H9 (cell line): ENCODE measurements around the gene PDZK1IP1. TPM values are rescaled to one million over a fixed set of nuclear protein-coding genes. Genes with fewer than 3 reads are reported as not detected.

Experiments
- DNase-seq: peaks from one replicate; pipeline ENCODE4 v3.0.0-alpha.2; 2017
- H2AFZ ChIP-seq: one replicate; pipeline ENCODE4 v1.6.1; 2013; ENCODE audit warnings: mild to moderate bottlenecking, low read length, control low read depth, moderate library complexity
- H2AK5ac ChIP-seq: 2 replicates; pipeline ENCODE4 v1.6.1; 2013; ENCODE audit warnings: low read length, control low read depth, mixed read lengths; ENCODE audit not compliant: insufficient read length
- H2BK120ac ChIP-seq: one replicate; pipeline ENCODE4 v1.6.1; 2013; ENCODE audit warnings: low read depth, mild to moderate bottlenecking, low read length, control low read depth, inconsistent platforms; ENCODE audit not compliant: poor library complexity, severe bottlenecking
- H2BK12ac ChIP-seq: 2 replicates; pipeline ENCODE4 v1.6.1; 2013; ENCODE audit warnings: low read length, control low read depth, mixed read lengths, low read depth; ENCODE audit not compliant: insufficient read length
- H2BK15ac ChIP-seq: 2 replicates; pipeline ENCODE4 v1.6.1; 2013; ENCODE audit warnings: low read depth, low read length, control low read depth
- H2BK20ac ChIP-seq: one replicate; pipeline ENCODE4 v1.6.1; 2013; ENCODE audit warnings: low read depth, mild to moderate bottlenecking, low read length, control low read depth, inconsistent platforms; ENCODE audit not compliant: poor library complexity, severe bottlenecking
- H2BK5ac ChIP-seq: 2 replicates; pipeline ENCODE4 v1.6.1; 2013; ENCODE audit warnings: low read length, control low read depth, mixed read lengths; ENCODE audit not compliant: insufficient read length
- H3K14ac ChIP-seq: 2 replicates; pipeline ENCODE4 v1.6.1; 2013; ENCODE audit warnings: low read length, control low read depth; ENCODE audit not compliant: insufficient read depth
- H3K18ac ChIP-seq: 2 replicates; pipeline ENCODE4 v1.6.1; 2013; ENCODE audit warnings: low read depth, mild to moderate bottlenecking, mixed read lengths, low read length, control low read depth; ENCODE audit not compliant: insufficient read length
- H3K23ac ChIP-seq: 2 replicates; pipeline ENCODE4 v1.6.1; 2013; ENCODE audit warnings: low read length, control low read depth, mixed read lengths, low read depth; ENCODE audit not compliant: insufficient read length
- H3K23me2 ChIP-seq: 2 replicates; pipeline ENCODE4 v1.6.1; 2013; ENCODE audit warnings: low read depth, mild to moderate bottlenecking, mixed read lengths, low read length, control low read depth; ENCODE audit not compliant: insufficient read length, poor library complexity, severe bottlenecking
- H3K27ac ChIP-seq: 2 replicates; pipeline ENCODE4 v1.5.1; 2013; ENCODE audit warnings: low read length, control low read depth, mixed read lengths, low read depth; ENCODE audit not compliant: insufficient read length
- H3K27me3 ChIP-seq: 2 replicates; pipeline ENCODE4 v1.6.1; 2013; ENCODE audit warnings: low read length, control low read depth, inconsistent platforms; ENCODE audit not compliant: insufficient read depth
- H3K4ac ChIP-seq: 2 replicates; pipeline ENCODE4 v1.6.1; 2013; ENCODE audit warnings: low read depth, mild to moderate bottlenecking, control low read depth, inconsistent platforms, low read length, moderate library complexity
- H3K4me1 ChIP-seq: 2 replicates; pipeline ENCODE4 v1.6.1; 2013; ENCODE audit warnings: low read length, control low read depth, inconsistent platforms; ENCODE audit not compliant: insufficient read depth
- H3K4me2 ChIP-seq: 2 replicates; pipeline ENCODE4 v1.6.1; 2013; ENCODE audit warnings: low read length, control low read depth, mixed read lengths; ENCODE audit not compliant: insufficient read length, insufficient read depth
- H3K56ac ChIP-seq: 2 replicates; pipeline ENCODE4 v1.6.1; 2013; ENCODE audit warnings: low read depth, mild to moderate bottlenecking, mixed read lengths, low read length, control low read depth; ENCODE audit not compliant: insufficient read length
- H3K79me1 ChIP-seq: 2 replicates; pipeline ENCODE4 v1.6.1; 2013; ENCODE audit warnings: low read depth, mild to moderate bottlenecking, moderate library complexity, low read length, control low read depth, inconsistent platforms; ENCODE audit not compliant: insufficient read depth, poor library complexity, severe bottlenecking
- H3K79me2 ChIP-seq: 2 replicates; pipeline ENCODE4 v1.6.1; 2013; ENCODE audit warnings: low read length, control low read depth, inconsistent platforms; ENCODE audit not compliant: insufficient read depth
- H3K9ac ChIP-seq: 2 replicates; pipeline ENCODE4 v1.6.1; 2013; ENCODE audit warnings: low read length, control low read depth, mixed read lengths; ENCODE audit not compliant: insufficient read length; ENCODE audit errors: extremely low read depth
- H3K9me3 ChIP-seq: one replicate; pipeline ENCODE4 v1.6.1; 2013; ENCODE audit warnings: low read depth, low read length, inconsistent platforms; ENCODE audit not compliant: control insufficient read depth
- H3T11ph ChIP-seq: one replicate; pipeline ENCODE4 v1.6.1; 2013; ENCODE audit warnings: mild to moderate bottlenecking, low read length, control low read depth, inconsistent platforms
- H4K20me1 ChIP-seq: one replicate; pipeline ENCODE4 v1.6.1; 2013; ENCODE audit not compliant: control insufficient read depth, insufficient read length, insufficient read depth
- H4K5ac ChIP-seq: 2 replicates; pipeline ENCODE4 v1.6.1; 2013; ENCODE audit warnings: low read depth, mild to moderate bottlenecking, mixed read lengths, low read length, control low read depth; ENCODE audit not compliant: insufficient read length
- H4K8ac ChIP-seq: replicated peaks from 2 replicates; pipeline ENCODE4 v1.6.1; 2013; ENCODE audit warnings: low read length, control low read depth, mixed read lengths, low read depth; ENCODE audit not compliant: insufficient read length
- H4K91ac ChIP-seq: 2 replicates; pipeline ENCODE4 v1.6.1; 2013; ENCODE audit warnings: low read depth, mild to moderate bottlenecking, moderate library complexity, mixed read lengths, low read length, control low read depth; ENCODE audit not compliant: insufficient read length
- H3K27ac Mint-ChIP-seq, 3 experiments: 2 replicates in 2 of 3; 3 replicates in 1 of 3; pipeline ENCODE4 v1.8.0; 2020 to 2021; ENCODE audit warnings: mixed read lengths in 3 of 3, mild to moderate bottlenecking in 1 of 3, moderate library complexity in 1 of 3
- H3K27me3 Mint-ChIP-seq: 2 replicates; pipeline ENCODE4 v1.8.0; 2021; ENCODE audit warnings: low read depth, mild to moderate bottlenecking, moderate library complexity, mixed read lengths
- H3K36me3 Mint-ChIP-seq, 3 experiments: 2 replicates in 2 of 3; 3 replicates in 1 of 3; pipeline ENCODE4 v1.8.0; 2020 to 2021; ENCODE audit warnings: low read depth in 3 of 3, mixed read lengths in 3 of 3; ENCODE audit not compliant: insufficient read depth in 1 of 3
- H3K4me1 Mint-ChIP-seq, 2 experiments: 2 replicates each; pipeline ENCODE4 v1.8.0; 2020; ENCODE audit warnings: mixed read lengths in 2 of 2
- H3K4me3 Mint-ChIP-seq, 2 experiments: 2 replicates in 1 of 2; 3 replicates in 1 of 2; pipeline ENCODE4 v1.8.0; 2020 to 2021; ENCODE audit warnings: mild to moderate bottlenecking in 2 of 2, mixed read lengths in 2 of 2, moderate library complexity in 1 of 2
- H3K9me3 Mint-ChIP-seq, 2 experiments: 2 replicates in 1 of 2; 3 replicates in 1 of 2; pipeline ENCODE4 v1.8.0; 2020; ENCODE audit warnings: mild to moderate bottlenecking in 2 of 2, mixed read lengths in 2 of 2, moderate library complexity in 1 of 2
- WGBS: extraction: QIAGEN DNeasy Blood & Tissue Kit; methylation state at CpG from one replicate; pipeline ENCODE4 v1.1.7; 2013; ENCODE audit warnings: missing lambda C conversion rate, low lambda C conversion rate, mixed read lengths; ENCODE audit not compliant: insufficient read length; ENCODE audit errors: extremely low coverage; 5-methylcytosine and 5-hydroxymethylcytosine counted together
- total RNA-seq: library from RNA; stranded (reverse); gene quantifications from 2 replicates; pipeline ENCODE4 v1.2.1, GENCODE V29; 2021
- TF ChIP-seq, protein P1 (sequence below): fragments of 200-600 bp; sonication (generic); conservative IDR thresholded peaks from 3 replicates; pipeline ENCODE4 v1.8.0; 2021; ENCODE audit warnings: antibody characterized with exemption, mild to moderate bottlenecking

PDZK1IP1 gene
- total RNA-seq, 1 experiment from 2014 or later = not detected

DNA sequence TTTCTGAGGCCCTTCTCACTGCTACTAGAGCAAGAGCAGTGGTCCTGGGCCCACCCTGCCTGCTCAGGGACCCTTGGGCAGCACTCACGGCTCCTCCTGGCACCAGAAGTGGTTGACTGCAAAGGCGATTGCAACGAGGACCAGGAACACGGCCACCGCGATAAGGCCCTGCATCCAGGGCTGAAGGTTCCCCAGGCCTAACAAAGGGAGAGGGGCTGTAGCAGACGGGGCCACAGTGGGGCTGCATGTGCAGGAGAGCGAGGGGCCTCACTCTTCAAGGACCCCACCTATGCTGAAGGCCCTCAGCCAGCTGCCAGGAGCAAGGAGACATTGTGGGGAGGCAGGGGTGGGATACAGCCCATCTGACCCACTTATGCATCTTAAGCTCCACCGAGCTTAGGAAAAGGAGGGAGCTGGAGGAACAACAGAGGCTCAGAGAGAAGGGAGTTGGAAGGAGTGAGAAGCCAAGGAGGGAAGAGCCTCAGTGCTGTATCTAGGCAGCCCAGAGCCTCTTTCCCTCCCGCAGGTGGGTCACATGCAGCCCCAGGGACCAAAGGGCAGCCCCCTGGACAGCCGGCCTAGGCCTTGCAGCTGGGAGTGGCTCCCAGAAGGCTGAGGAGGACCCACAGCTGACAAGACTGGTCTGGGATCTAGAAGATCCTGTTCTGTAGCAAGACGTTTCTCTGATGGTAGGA is 2.5 kb downstream of the PDZK1IP1 start:
- Histone ChIP-seq H4K5ac (no peak overlapping the region), H3T11ph (no peak overlapping the region), H3K4me1 (peaks cover 5% of the 10 kb centered on the region), H3K23me2 (no peaks in the 10 kb centered on the region), H3K79me2 (no peaks in the 10 kb centered on the region), H2BK20ac (no peak overlapping the region), H3K9ac (no peak overlapping the region), H3K9me3 (no peaks in the 10 kb centered on the region), H3K79me1 (no peaks in the 10 kb centered on the region), H2BK12ac (no peak overlapping the region), H3K27ac (no peak overlapping the region), H3K18ac (no peak overlapping the region), H3K56ac (no peak overlapping the region), H4K8ac (no peak overlapping the region), H2AFZ (no peak overlapping the region), H3K27me3 (no peaks in the 10 kb centered on the region), H2BK120ac (no peak overlapping the region), H4K20me1 (no peaks in the 10 kb centered on the region), H2BK15ac (no peak overlapping the region), H3K23ac (no peak overlapping the region), H3K4ac (no peak overlapping the region), H3K4me2 (no peak overlapping the region), H4K91ac (no peak overlapping the region), H2AK5ac (no peak overlapping the region), H2BK5ac (no peak overlapping the region), H3K14ac (no peak overlapping the region)
- TF ChIP-seq, protein P1, sequence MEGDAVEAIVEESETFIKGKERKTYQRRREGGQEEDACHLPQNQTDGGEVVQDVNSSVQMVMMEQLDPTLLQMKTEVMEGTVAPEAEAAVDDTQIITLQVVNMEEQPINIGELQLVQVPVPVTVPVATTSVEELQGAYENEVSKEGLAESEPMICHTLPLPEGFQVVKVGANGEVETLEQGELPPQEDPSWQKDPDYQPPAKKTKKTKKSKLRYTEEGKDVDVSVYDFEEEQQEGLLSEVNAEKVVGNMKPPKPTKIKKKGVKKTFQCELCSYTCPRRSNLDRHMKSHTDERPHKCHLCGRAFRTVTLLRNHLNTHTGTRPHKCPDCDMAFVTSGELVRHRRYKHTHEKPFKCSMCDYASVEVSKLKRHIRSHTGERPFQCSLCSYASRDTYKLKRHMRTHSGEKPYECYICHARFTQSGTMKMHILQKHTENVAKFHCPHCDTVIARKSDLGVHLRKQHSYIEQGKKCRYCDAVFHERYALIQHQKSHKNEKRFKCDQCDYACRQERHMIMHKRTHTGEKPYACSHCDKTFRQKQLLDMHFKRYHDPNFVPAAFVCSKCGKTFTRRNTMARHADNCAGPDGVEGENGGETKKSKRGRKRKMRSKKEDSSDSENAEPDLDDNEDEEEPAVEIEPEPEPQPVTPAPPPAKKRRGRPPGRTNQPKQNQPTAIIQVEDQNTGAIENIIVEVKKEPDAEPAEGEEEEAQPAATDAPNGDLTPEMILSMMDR = no peak
- Mint-ChIP-seq H3K4me1 (peaks cover 17 to 24% of the 10 kb centered on the region in 2 experiments), H3K27ac (no peak overlapping the region; a peak in 1 of 7 replicates), H3K4me3 (no peak overlapping the region), H3K27me3 (peaks cover 59% of the 10 kb centered on the region), H3K9me3 (peaks cover 5 to 10% of the 10 kb centered on the region in 2 experiments; a peak in 2 of 5 replicates), H3K36me3 (0 out of 7 replicates have a peak, but pooled peaks cover 0 to 3% (median 0%) of the 10 kb centered on the region in 3 experiments)
- DNase-seq = no peak
- WGBS = no CpG with 5 or more reads among the region's 12 CpGs
